GM18498 (cell line): Measurements from ENCODE around the gene GPR146.
"Not testable (repeated sequence)": the region's sequence is repeated elsewhere in the genome, so short reads cannot be mapped to it uniquely, and the experiment has no call there.

Experiments
- ATAC-seq: cut with Tn5 transposase; IDR thresholded peaks from one replicate; pipeline ENCODE4 v1.9.1; 2021; ENCODE audit warnings: mild to moderate bottlenecking, moderate library complexity; ENCODE audit not compliant: unreplicated experiment

Gene GPR146

DNA sequence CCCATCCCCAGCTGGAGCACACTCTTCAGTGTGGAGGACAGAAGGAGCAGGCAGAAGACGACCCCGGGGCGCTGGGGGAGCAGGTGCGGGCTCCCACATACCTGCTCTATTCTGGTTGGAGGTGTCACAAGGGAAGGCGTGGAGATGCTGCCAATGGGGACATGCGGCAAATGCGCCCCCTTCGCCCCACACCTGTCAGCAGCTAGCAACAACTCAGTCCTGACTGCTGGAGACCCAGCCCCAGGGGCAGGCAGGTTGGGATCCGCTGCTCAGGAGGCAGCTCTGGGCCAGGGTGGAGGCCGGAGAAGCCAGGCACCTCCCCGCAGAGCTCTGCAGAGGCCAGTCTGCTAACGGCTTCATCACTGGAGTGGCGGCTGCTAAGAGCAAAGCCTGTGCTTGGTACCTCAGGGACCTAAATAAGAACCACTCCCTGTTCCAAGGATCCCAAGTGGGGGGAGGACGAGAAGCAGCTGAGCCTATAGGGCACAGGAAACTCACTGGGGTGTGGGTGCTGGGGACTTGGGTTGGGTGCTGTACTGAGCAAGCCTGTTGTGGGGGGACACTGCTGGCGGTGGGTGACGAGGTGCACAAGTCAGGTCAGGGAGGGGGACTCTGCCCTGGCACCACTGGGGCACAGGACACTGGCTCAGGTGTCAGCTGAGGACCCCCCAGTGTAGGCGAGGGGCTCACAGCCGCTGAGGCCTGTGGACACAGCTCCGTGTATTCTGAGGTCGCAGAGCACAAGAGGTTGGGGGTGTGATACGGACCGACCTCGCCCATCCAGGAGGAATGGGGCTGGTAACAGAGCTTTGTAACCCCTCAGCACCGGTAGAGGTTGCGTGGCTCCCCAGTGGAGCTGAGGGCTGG lies 19.2 kb upstream of the GPR146 start:
- ATAC-seq: no peak

DNA sequence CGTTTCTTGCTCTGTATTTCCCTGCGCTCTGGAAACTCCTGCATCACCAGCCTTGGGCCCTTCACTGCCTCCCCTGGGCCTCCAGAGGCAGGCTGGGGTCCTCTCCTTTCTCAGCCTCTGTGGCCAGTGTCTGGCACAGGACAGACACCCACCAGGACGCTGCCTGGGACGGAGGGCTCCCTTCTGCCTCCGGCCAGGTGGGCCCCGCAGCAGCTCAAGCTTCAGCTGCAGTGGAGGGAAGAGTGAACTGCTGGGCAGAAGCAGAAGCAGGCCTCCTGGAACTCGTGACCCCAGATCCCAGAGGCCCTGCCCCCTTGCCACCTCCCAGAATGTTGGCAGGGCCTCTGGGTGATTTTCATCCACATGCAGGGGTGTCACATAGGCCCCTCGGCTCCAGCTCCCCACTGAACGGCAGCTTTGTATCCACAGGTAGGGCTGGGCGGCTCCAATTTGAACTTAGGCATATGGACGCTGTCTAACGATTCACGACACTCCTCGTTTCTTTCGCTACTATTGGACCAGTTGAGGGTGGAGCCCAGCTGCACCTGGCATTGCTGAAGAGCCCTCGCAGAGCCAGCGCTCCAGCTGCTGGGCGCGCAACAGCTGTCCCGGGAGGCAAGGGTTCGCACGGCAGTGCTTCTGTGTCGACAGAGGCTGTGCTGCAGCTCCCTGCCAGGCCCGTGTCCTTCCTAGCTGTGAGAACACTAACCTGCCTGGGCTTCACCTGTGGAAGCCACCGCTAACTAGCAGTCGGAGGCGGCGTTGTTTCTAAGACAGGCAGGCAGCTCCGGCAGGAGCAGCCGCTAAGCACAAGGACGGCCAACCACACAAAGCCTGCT lies 18.4 kb upstream of the GPR146 start:
- no peak for ATAC-seq

DNA sequence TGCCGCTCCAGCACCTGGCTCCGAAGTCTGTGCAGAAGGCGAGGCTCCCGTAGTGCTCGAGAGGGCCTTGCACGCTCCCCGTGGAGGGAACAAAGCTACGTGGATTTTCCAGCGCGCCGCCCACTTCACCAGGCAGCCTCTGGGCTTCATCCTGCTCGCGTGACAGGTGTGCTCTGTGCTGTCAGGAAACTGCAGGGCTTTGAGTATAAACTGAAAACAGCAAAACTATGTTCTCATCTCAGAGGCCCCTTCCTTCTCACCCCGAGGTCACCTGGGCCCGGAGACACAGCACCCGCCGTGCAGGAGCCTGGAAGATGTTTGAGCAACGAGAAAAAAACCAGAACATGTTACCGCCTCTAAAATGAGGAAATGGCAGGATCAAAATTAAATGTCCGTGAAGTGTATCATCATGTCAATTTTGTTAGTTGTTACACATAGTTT lies 17.6 kb upstream of the GPR146 start:
- no peak for ATAC-seq

DNA sequence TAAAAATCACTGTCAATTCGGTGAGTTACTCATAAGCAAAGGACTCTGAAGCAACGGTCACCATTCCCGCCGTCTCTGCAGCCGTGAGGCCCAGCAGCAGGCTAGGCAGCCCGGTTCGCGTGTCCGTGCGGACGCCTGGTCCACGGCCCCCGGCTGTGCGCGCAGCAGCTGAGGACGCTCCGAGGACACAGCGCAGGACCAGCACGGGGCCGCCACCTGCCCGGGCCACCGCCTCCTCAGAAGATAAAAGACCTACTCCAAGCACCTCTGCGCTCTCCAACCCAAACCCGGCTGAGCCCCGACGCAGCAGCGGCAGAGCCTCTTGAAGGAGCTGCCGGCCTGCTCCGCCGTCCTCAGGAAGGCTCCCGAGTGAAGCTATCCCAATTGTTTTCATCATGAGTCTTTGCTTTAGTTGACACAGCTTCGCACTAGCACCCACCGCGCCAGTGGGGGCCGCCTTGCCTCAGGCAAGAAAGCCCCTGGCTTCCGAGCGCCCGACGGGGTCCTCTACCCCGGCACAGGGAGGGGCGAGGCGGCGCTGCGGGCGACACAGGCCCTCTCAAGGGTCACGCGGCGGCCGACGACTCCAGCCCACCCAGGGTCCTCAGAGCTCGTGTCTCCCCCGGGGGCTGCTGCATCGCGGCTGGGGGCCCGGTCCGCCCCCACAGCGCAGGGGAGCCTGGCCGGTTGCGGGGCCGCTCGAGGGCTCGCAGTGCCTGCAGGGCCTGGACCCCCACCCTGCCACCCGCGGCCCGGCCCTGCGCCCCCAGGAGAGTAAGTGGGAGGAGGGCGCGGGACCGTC lies 16.9 kb upstream of the GPR146 start:
- peak; percentile 0 for ATAC-seq

DNA sequence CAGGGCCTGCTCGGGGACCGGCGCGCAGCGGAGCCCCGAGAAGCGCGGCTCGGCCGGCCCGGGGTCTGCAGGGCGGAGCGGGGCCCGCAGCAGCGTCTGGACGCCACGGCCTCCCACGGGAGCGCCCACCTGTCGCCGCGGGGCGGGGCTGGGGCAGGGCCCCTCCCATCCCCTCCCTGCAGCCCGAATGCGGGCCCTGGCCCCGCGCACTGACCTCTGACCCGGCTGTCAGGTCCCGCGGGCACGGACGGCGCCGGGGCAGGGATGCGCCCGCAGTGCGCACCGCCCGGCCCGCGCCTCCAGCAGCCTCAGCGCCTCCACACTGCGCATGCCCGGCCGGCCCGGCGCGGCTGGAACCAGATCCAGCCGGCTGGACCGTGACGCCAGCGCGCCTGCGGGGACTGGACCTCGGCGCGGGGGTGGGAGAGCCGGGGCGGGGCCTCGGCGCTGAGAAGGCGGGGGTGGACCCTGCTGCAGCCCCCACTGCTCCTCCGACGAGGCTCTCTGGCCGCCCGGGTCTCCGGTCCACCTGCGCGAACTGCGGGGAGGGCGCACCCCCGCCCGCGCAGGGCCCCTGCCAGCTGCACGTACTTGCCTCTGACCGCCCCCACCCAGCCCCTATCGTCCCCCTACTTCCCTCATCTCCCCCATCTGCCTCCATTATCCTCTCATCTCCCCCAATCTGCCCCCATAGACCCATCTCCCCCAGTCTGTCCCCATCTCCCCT lies 16.1 kb upstream of the GPR146 start:
- peak; percentile 65 for ATAC-seq

DNA sequence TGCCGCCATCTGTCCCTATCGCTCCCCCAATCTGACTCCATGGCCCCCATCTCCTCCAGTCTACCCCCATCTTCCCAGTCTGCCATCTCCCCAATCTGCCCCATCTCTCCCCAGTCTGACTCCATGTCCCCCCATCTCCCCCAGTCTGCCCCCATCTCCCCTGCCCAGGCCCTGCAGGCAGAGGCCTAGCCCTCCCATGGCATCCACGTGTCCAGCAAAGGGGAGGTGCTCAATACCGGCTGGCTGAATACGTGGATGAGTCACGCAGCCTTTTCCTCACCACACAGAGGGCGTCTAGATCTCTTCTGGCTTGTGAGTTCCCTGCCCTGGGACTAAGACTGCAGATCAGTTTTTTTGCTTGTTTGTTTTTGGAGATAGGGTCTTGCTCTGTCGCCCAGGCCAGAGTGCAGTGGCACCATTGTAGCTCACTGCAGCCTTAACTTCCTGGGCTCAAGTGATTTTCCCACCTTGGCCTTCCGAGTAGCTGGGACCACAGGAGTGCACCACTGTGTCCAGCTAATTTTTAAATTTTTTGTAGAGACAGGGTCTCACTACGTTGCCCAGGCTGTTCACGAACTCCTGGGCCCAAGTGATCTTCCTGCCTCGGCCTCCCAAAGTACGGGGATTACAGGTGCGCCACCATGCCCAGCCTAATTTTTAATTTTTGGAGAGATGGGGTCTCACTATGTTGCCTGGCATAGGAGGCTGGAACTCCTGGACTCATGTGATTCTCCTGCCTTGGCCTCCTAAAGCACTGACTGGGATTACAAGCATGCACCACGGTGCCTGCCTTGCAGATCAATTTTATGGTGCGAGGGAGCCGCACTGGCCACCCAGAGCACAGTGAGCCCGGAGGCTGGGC lies 15.3 kb upstream of the GPR146 start:
- no peak for ATAC-seq

DNA sequence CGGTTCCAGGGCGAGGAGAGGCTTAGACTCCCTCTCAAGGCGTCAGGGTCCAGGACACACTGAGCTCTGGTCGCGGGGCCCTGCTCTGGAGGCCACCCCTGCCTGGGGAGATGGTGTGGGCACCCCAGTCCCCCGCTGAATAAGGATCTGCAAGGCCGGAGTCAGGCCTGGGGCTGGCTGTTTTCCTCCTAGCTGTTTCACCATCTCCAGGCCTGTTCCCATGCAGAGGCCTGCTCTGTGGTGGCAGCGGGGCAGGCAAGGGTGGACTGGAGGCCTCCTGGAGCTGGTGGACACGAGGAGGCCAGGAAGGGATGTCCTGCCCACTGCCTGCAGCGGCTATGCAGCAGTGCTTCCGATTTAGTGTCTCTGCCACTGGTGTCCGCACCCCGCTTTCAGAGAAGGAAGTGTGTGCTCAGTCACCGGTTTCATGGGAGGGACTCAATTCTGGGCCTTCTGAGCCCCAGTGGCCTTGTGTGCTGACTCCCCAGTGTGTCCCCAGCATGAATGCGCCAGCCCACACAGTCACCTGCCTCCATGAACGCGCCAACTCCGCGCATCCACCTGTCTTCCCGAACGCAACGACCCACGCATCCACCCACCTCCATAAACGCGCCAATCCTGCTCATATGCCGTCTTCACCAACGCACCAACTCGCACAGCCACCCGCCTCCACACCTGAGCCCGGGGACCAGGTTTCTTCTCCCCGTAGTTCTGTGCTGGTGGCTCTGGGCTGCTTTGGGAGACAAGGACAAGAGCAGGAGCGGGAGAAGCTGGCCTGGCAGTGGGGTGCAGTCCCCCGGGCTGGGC lies 14.5 kb upstream of the GPR146 start:
- ATAC-seq: no peak

DNA sequence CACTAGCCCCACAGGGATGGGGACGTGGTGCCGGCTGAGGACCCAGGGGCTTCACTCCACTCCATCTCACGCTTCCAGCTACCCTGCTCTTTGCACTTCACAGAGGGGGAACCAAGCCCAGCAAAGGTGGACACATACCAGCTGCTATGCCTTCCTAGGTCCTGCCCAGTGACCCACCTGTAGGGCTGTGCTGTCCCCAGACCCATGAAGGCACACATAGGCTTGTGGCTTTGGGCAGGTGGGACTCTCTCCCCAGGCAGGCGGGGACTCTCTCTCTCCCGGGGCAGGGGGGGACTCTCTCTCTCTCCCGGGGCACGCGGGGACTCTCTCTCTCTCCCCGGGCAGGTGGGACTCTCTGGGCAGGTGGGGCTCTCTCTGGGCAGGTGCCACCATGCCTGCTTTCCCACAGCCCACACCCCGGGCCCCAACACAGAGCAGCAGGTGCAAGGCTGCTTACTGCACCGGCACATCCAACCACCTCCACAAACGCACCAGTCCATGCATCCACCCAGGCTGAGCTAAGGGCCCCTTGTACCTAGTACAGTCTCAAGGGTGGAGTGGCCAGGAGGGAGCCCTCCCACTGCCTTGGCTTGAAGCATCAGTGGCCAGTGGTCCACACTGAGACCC lies 13.8 kb upstream of the GPR146 start:
- no peak for ATAC-seq

DNA sequence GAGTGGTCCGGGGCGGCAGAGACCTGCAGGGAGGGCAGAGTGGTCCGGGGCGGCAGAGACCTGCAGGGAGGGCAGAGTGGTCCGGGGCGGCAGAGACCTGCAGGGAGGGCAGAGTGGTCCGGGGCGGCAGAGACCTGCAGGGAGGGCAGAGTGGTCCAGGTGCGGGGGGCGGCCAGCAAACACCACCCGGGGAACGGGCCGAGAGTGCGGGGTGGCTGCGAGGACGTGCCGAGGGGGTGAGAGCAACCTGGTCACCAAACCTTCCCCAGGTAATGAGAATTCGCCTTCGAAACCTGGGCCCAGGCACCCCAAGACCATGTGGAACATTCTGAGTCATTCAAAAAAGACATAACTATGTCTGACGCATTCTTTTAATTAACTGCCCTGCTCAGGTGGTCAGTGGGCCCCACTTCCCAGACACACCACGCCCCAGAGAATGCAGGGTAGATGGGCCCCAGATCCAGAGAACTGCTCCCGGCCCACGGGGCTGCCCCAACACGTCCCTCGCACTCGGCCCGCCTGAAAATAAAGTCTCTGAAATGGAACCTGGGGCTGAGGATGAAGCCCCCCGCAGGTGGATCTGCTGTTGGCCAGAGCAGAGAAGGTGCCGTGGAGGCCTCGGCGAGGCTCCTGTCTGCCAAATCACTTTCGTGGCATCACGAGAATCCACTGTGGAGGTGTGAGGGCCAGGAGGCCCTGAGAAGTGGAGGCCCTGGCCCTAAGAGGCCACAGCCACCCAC lies 12.5 kb upstream of the GPR146 start:
- no peak for ATAC-seq

DNA sequence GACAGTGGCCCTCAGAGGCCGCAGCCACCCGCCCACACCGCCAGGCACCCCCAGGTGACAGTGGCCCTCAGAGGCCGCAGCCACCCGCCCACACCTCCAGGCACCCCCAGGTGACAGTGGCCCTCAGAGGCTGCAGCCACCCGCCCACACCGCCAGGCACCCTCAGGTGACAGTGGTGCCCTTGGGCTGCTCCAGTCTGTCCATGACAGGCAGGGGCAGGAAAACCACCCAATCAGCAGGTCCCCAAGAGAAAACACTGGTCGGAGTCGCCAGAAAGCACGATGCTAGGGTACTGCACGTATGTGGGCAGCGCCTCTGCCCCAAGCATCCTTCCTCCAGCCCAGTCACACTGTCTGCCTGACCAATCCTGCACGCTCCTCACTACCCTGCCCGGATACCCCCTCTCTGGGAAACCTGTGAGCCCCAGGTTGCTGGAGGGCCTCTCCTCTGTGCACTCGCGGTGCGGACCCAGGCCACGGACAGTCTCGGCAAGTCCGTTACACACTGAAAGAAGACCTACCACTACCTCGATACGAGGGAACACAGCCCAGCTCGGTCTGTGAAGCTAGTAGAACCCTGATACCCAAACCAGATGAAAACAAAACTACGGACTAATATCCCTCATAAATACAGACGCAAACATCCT lies 11.7 kb upstream of the GPR146 start:
- no peak for ATAC-seq

DNA sequence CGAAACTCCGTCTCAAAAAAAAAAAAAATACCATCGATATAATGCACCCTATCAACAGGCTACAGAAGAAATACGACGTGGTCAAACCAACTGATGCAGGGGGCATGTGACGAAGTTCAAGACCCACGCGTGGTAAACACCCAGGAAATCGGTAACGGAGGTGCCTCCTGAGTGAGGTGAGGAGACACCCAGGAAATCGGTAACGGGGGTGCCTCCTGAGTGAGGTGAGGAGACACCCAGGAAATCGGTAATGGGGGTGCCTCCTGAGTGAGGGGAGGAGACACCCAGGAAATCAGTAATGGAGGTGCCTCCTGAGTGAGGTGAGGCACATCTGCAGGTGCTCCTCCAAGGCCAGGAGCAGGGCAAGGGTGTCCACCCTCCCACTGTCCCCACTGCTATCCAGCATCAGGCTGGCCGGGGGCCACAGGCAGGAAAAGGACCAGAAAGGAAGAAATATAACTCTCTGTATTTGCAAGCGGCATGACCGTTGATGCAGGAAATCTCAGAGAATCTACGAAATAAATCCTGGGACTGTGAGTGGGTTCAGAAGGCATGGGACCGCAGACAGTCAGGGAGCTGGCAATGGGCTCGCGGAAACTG lies 10.7 kb upstream of the GPR146 start:
- ATAC-seq: no peak

DNA sequence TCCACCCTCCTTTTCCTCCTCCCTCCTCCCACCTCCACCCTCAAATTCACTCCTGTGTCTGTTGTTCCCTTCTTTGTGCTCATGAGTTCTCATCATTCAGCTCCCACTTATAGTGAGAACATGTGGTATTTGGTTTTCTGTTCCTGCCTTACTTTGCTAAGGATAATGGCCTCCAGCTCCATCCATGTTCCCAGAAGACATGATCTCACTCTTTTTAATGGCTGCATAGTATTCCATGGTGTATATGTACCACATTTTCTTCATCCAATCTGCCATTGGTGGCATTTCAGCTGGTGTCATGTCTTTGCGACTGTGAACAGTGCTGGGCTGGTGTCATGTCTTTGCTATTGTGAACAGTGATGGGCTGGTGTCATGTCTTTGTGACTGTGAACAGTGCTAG lies 9.6 kb upstream of the GPR146 start:
- ATAC-seq: not testable (repeated sequence)

DNA sequence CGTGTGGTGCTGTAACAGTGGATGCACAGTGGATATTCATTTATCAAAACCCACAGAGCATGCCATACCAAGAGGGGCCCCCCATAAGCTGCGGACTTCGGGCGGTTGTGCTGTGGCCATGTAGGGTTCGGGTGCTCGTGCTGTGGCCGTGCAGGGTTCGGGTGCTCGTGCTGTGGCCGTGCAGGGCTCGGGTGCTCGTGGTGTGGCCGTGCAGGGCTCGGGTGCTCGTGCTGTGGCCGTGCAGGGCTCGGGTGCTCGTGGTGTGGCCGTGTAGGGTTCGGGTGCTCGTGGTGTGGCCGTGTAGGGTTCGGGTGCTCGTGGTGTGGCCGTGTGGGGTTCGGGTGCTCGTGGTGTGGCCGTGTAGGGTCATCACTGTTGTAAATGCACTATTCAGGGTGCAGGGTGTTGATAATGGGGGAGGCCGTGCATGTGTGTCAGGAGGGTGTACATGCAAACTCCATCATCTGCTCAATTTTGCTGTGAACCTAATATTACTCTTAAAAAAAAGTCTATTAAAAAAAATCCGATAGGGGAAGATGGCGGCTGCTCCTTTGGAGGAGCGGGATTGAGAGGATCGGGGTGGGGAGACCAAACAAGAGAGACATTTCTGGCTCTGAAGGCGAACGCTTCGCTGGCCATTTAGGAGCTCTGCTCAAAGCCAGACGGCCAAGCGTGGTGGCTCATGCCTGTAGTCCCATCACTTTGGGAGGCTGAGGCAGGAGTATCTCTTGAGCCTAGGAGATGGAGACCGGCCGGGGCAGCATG lies 8.0 kb upstream of the GPR146 start:
- not testable (repeated sequence) for ATAC-seq

DNA sequence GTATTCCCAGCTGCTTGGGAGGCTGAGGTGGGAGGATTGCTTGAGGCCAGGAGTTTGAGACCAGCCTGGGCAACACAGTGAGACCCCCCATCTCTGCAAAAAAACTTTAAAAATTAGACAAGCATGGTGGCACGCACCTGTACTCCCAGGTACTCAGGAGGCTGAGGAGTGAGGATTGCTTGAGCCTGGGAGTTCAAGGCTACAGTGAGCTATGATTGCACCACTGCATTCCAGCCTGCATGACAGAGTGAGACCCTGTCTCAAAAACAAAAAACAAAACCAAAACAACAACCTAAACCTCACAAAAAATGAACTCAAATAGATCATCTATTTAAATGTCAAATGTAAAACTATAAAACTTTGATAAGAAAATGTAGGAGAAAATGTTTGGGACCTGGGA lies 4.1 kb upstream of the GPR146 start:
- not testable (repeated sequence) for ATAC-seq

DNA sequence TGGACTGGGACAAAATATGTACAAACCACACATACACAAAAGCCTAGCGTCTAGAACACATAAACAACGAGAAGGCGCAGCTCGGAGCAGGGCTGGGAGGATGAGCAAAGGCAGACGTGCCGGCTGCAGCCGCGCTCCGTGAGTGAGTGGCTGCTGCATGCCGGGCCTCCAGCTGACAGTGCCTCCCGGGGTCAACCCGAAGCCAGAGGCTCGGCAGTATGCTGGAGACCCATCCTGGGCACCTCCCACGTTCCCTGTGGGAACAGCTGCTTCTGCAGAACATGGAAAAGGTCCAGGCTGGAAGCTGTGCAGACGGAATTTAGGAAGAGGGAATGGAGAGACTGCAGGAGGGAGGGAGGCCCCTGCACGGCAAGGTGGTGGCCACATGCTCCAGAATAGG lies 3.6 kb upstream of the GPR146 start:
- ATAC-seq: no peak
